H1 (cell line): Measurements from ENCODE around the gene RTN4RL1. TPM values are rescaled to one million over a fixed set of nuclear protein-coding genes. Genes with fewer than 3 reads are reported as not detected.

Experiments used
- ATF3 ChIP-seq: IDR thresholded peaks from 2 replicates; pipeline ENCODE4 v1.6.1; 2011; ENCODE audit warnings: low read depth, mild to moderate bottlenecking, low read length; ENCODE audit not compliant: insufficient read depth
- BACH1 ChIP-seq: IDR thresholded peaks from 2 replicates; pipeline ENCODE4 v1.6.1; 2012; ENCODE audit warnings: low read length, improper control_type of control experiment
- CEBPB ChIP-seq: IDR thresholded peaks from 2 replicates; pipeline ENCODE4 v1.6.1; 2012; ENCODE audit warnings: low read depth, low read length
- CTCF ChIP-seq, 3 experiments: IDR thresholded peaks; 1 replicate in 2 of 3; 2 replicates in 1 of 3; pipeline versions ENCODE4 v1.5.1 to v1.6.1; 2011; ENCODE audit warnings: low read length in 3 of 3, mild to moderate bottlenecking in 3 of 3, inconsistent platforms in 2 of 3, low read depth in 1 of 3, moderate library complexity in 1 of 3; ENCODE audit not compliant: insufficient read depth in 1 of 3; ENCODE audit errors: control extremely low read depth in 1 of 3
- EZH2 ChIP-seq: fragments of 200-600 bp; sonication (generic); IDR thresholded peaks from 2 replicates; pipeline ENCODE4 v1.7.1; 2012; ENCODE audit warnings: low read depth, mild to moderate bottlenecking, moderate library complexity, low read length, inconsistent platforms; ENCODE audit not compliant: severe bottlenecking
- RAD21 ChIP-seq, 2 experiments: IDR thresholded peaks in 1 of 2; conservative IDR thresholded peaks in 1 of 2; 2 replicates each; pipeline ENCODE4 v1.6.1; 2011; ENCODE audit warnings: low read depth in 2 of 2, low read length in 2 of 2, improper control_type of control experiment in 1 of 2, inconsistent platforms in 1 of 2, mild to moderate bottlenecking in 1 of 2, moderate library complexity in 1 of 2
- SIN3A ChIP-seq, 2 experiments: IDR thresholded peaks in 1 of 2; conservative IDR thresholded peaks in 1 of 2; 2 replicates each; pipeline ENCODE4 v1.6.1; 2011 to 2012; ENCODE audit warnings: low read length in 2 of 2, improper control_type of control experiment in 1 of 2, low read depth in 1 of 2, mild to moderate bottlenecking in 1 of 2
- YY1 ChIP-seq: IDR thresholded peaks from 2 replicates; pipeline ENCODE4 v1.6.1; 2011; ENCODE audit warnings: low read depth, mild to moderate bottlenecking, low read length
- polyA plus RNA-seq, 7 experiments: library from polyadenylated mRNA; depleted of rRNA in 3 of 7; stranded (reverse) in 5 of 7; unstranded in 2 of 7; fragments of >200 nt in 5 of 7; fragments of 200-250 nt in 2 of 7; gene quantifications; 1 replicate in 5 of 7; 2 replicates in 1 of 7; 4 replicates in 1 of 7; pipeline versions ENCODE4 v1.2.1 to v1.2.3, GENCODE V29; 2011 to 2013; ENCODE audit warnings: missing spikeins in 2 of 7, mixed read lengths in 2 of 7
- total RNA-seq: library from RNA; stranded (reverse); fragmentation: NEBNext Ultra II Directional; extraction: Animal tissue kit (Norgen Biotek cat#: 25700); gene quantifications from 2 replicates; pipeline ENCODE4 v1.2.1, GENCODE V29; 2021

Gene RTN4RL1
- total and polyA plus RNA-seq, 2 of the 8 experiments (the other 6 are each of a cell fraction or from before 2014, with no cell fraction given): 0.09 TPM; not detected in 1

GRCh38 chr17:2054512-2055291, 29.6 kb upstream of the RTN4RL1 start, which contains the start of gene HIC1 (continued):
- TF ChIP-seq YY1: peak; percentile 51; the same call in 1 of the 2 replicates
- TF ChIP-seq RAD21 (IDR thresholded peaks at IDR 0.05 in 1 of 2, conservative IDR thresholded peaks at IDR 0.05 in 1 of 2; ENCODE audit: low read depth in 2 of 2, low read length in 2 of 2): peak; percentile 77 to 89
- peak; percentile 81 for TF ChIP-seq EZH2
- TF ChIP-seq SIN3A (conservative IDR thresholded peaks at IDR 0.05 in 1 of 2, IDR thresholded peaks at IDR 0.05 in 1 of 2; ENCODE audit: low read depth in 1 of 2, low read length in 2 of 2): peak in 1 of 2 experiments; percentile 16; a peak in 1 of 4 replicates
- TF ChIP-seq CTCF (IDR thresholded peaks at IDR 0.05; ENCODE audit: control extremely low read depth in 1 of 3, insufficient read depth in 1 of 3, low read depth in 1 of 3, low read length in 3 of 3): peak; percentile 85 to 92 (median 87)
- TF ChIP-seq CEBPB: no peak
- no peak for TF ChIP-seq ATF3
- 0 out of 2 replicates have a peak, but pooled peaks have one; percentile 8 for TF ChIP-seq BACH1
